PC-3 (cell line): ENCODE results near the gene HNRNPA1. TPM values are rescaled to one million over a fixed set of nuclear protein-coding genes. Genes with fewer than 3 reads are reported as not detected.
"Not testable (repeated sequence)": the region's sequence is repeated elsewhere in the genome, so short reads cannot be mapped to it uniquely, and the experiment has no call there.

Source experiments
- ATAC-seq: fragments of 200-7000 bp; cut with Tn5 transposase; 2 replicates; pipeline ENCODE4 v1.9.1; 2020; ENCODE audit warnings: mild to moderate bottlenecking, moderate library complexity
- BruUV-seq: library from RNA; stranded (reverse); fragments of 400-500 nt; replicated peaks from 2 replicates; lab custom pipeline; 2021; lab: Mats Ljungman, UMichigan
- CTCF ChIA-PET: fragments of 300-600 bp; sonication (Branson Sonifier 250); formaldehyde crosslinking; loops from one replicate; lab custom pipeline; 2022; ENCODE audit warnings: antibody characterized with exemption; lab: Charles Lee
- POLR2A ChIA-PET: fragments of 300-600 bp; sonication (Branson Sonifier 250); formaldehyde crosslinking; loops from one replicate; lab custom pipeline; 2022; ENCODE audit warnings: antibody characterized with exemption; ENCODE audit not compliant: unreplicated experiment; lab: Charles Lee
- DNase-seq: peaks from one replicate; pipeline ENCODE4 v3.0.0-alpha.2; 2015
- H2AFZ ChIP-seq: fragments of 300-600 bp; sonication (generic); 2 replicates; pipeline ENCODE4 v1.6.0; 2016; ENCODE audit warnings: antibody characterized with exemption, low read length
- H3F3A ChIP-seq: fragments of 300-600 bp; sonication (generic); one replicate; pipeline ENCODE4 v1.6.0; 2017; ENCODE audit warnings: antibody characterized with exemption, low read length, control low read depth, mild to moderate bottlenecking; ENCODE audit not compliant: unreplicated experiment
- H3K27ac ChIP-seq: fragments of 300-600 bp; sonication (generic); 2 replicates; pipeline ENCODE4 v1.5.1; 2016; ENCODE audit warnings: mild to moderate bottlenecking, low read length
- H3K27me3 ChIP-seq: fragments of 300-600 bp; sonication (generic); 2 replicates; pipeline ENCODE4 v1.6.1; 2016; ENCODE audit warnings: low read length, mixed read lengths
- H3K36me3 ChIP-seq: fragments of 300-600 bp; sonication (generic); 2 replicates; pipeline ENCODE4 v1.6.1; 2016; ENCODE audit warnings: low read depth, mixed run types, low read length, mixed read lengths
- H3K4me1 ChIP-seq: fragments of 300-600 bp; sonication (generic); 2 replicates; pipeline ENCODE4 v1.5.1; 2016; ENCODE audit warnings: low read length; ENCODE audit not compliant: insufficient read depth
- H3K4me2 ChIP-seq: fragments of 300-600 bp; sonication (generic); 2 replicates; pipeline ENCODE4 v1.6.0; 2016; ENCODE audit warnings: low read length
- H3K4me3 ChIP-seq: fragments of 300-600 bp; sonication (generic); 2 replicates; pipeline ENCODE4 v1.5.1; 2016; ENCODE audit warnings: mild to moderate bottlenecking, low read length, mixed read lengths
- H3K79me2 ChIP-seq: fragments of 300-600 bp; sonication (generic); 2 replicates; pipeline ENCODE4 v1.6.1; 2017; ENCODE audit warnings: low read length, mixed read lengths
- H3K9ac ChIP-seq: fragments of 300-600 bp; sonication (generic); 2 replicates; pipeline ENCODE4 v1.6.0; 2016; ENCODE audit warnings: mild to moderate bottlenecking, low read length
- H3K9me2 ChIP-seq: fragments of 300-600 bp; sonication (generic); replicated peaks from 2 replicates; pipeline ENCODE4 v1.6.1; 2016; ENCODE audit warnings: mixed run types, low read length, mixed read lengths
- H3K9me3 ChIP-seq: fragments of 300-600 bp; sonication (generic); 2 replicates; pipeline ENCODE4 v1.6.1; 2016; ENCODE audit warnings: low read length, mixed read lengths
- H4K20me1 ChIP-seq: fragments of 300-600 bp; sonication (generic); 2 replicates; pipeline ENCODE4 v1.6.1; 2016; ENCODE audit warnings: low read length, mixed read lengths
- EZH2 ChIP-seq: fragments of 300-600 bp; sonication (generic); IDR thresholded peaks from one replicate; pipeline ENCODE4 v1.6.1; 2017; ENCODE audit warnings: antibody characterized with exemption, mild to moderate bottlenecking, low read length; ENCODE audit not compliant: unreplicated experiment
- EZH2phosphoT487 ChIP-seq: fragments of 300-600 bp; sonication (generic); IDR thresholded peaks from 2 replicates; pipeline ENCODE4 v1.6.1; 2018; ENCODE audit warnings: mild to moderate bottlenecking, antibody characterized with exemption, low read length, borderline replicate concordance
- intact Hi-C: fragments of 100-400 bp; cut with micrococcal nuclease; formaldehyde crosslinking; loops from 2 replicates; pipeline ENCODE4 v1.9.0; 2023
- total RNA-seq: library from RNA; depleted of rRNA; stranded (reverse); fragments of >200 nt; gene quantifications from 2 replicates; pipeline ENCODE4 v1.2.3, GENCODE V29; 2014
- TF ChIP-seq, protein P1 (sequence below): fragments of 300-600 bp; sonication (generic); conservative IDR thresholded peaks from 2 replicates; pipeline ENCODE4 v1.5.1; 2017; ENCODE audit warnings: antibody characterized with exemption, low read depth, mild to moderate bottlenecking, low read length

The HNRNPA1 gene
- total RNA-seq, 1 experiment from 2014 or later, result 465 TPM

DNA sequence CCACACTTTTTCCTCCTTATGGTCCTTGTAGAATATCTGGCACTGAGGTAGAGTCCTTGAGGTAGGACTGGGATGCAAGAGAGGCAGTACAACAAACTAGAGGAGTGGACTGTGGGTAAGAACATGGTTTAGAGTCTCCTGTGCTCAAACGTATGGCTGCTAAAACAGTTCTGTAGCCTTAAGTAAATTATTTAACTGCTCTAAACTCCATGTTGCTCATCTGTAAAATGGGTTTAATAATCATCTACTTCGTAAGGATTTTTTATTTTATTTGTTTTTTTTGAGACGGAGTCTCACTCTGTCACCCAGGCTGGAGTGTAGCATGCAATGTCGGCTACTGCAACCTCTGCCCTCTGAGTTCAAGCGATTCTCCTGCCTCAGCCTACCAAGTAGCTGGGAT is 40.8 kb downstream of the HNRNPA1 start:
- CTCF ChIA-PET, result no interaction called here
- TF ChIP-seq EZH2phosphoT487, result no peak
- TF ChIP-seq, protein P1, sequence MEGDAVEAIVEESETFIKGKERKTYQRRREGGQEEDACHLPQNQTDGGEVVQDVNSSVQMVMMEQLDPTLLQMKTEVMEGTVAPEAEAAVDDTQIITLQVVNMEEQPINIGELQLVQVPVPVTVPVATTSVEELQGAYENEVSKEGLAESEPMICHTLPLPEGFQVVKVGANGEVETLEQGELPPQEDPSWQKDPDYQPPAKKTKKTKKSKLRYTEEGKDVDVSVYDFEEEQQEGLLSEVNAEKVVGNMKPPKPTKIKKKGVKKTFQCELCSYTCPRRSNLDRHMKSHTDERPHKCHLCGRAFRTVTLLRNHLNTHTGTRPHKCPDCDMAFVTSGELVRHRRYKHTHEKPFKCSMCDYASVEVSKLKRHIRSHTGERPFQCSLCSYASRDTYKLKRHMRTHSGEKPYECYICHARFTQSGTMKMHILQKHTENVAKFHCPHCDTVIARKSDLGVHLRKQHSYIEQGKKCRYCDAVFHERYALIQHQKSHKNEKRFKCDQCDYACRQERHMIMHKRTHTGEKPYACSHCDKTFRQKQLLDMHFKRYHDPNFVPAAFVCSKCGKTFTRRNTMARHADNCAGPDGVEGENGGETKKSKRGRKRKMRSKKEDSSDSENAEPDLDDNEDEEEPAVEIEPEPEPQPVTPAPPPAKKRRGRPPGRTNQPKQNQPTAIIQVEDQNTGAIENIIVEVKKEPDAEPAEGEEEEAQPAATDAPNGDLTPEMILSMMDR, result no peak
- no peak for TF ChIP-seq EZH2

DNA sequence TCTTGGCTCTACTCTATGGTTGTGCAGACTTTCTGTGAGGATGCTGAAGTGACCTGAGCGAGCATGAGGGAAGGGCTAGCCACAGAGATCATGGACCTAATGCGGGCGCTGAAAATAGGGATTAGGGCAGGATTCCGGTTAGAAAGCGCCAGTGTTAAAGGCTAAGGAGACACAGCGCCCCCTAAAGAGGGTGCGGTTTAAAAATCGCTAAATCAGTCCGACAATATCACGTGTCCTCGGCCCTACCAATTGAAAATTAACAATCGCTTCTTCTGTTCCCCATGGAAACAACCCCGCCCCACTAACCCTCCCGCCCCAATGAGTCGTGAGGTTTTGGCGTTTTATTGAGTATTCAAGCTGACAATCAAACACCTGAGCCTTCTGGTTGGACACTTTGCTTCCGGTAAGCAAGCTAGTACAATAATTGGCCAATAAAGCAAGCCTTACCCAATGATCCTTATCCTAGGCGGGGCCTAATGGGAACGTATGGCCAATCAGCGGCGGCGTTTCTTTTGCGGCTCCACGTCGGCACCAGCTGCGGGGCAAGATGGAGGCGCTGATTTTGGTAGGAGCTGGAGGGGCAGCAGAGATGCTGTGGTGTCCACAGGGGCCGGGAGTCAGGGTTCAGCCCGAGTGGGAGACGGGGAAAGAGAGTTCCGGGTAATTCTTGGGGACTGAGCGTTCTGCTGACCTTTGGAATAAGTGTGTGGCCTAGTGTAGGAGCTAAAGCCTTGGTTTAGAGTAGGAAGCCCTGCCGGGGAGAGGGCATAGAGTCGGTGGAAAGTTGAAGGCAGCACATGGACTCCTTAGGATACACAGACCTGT is 44.3 kb downstream of the HNRNPA1 start, which contains the start of gene COPZ1:
TSS of gene COPZ1 (plus strand) at position 515 of the 825 bp plus-strand sequence. CDS start at position 548, 33 bp downstream.
- peak; percentile 99 for DNase-seq
- H3K9ac ChIP-seq, result peak within 1 kb of the TSS; percentile 98
- POLR2A ChIA-PET, result interaction anchor here (0.5 to 1.4 kb wide), 8 partner anchors 12 to 937 kb away, joined by 3 to 40 read pairs (median 4); partner anchors contain the start of genes CBX5, HNRNPA1 and TARBP2
- peaks cover 44% of the 10 kb centered on the region for H3K79me2 ChIP-seq
- H4K20me1 ChIP-seq, result no peaks in the 10 kb centered on the region
- H3K36me3 ChIP-seq, result no peaks in the 10 kb centered on the region; the same call in 1 of the 2 replicates
- H3K9me2 ChIP-seq, result no peaks in the 10 kb centered on the region
- intact Hi-C loops, result loop anchor here (1.0 to 2.0 kb wide), 4 partner anchors 30 to 74 kb away; partner anchors contain the start of genes CBX5 and HNRNPA1
- CTCF ChIA-PET, result interaction anchor here (0.5 to 1.7 kb wide), 26 partner anchors 15 to 1897 kb away, joined by 3 to 16 read pairs (median 4); partner anchors contain the start of genes CBX5, HNRNPA1 and NFE2
- H2AFZ ChIP-seq, result peak within 1 kb of the TSS; percentile 96
- H3K4me2 ChIP-seq, result peak within 1 kb of the TSS; percentile 86
- TF ChIP-seq EZH2, result no peak
- TF ChIP-seq, protein P1, result peak; percentile 86
- peak within 1 kb of the TSS; percentile 78 for H3K4me3 ChIP-seq
- peak within 1 kb of the TSS; percentile 74 for H3K27ac ChIP-seq
- H3K27me3 ChIP-seq, result no peaks in the 10 kb centered on the region
- no TSS peak for BruUV-seq
- H3K4me1 ChIP-seq, result peaks cover 15% of the 10 kb centered on the region
- peak; percentile 96 for ATAC-seq
- H3K9me3 ChIP-seq, result no peaks in the 10 kb centered on the region
- no peaks in the 10 kb centered on the region for H3F3A ChIP-seq

More for the DNA sequence above, 40.8 kb downstream of the HNRNPA1 start:
- DNase-seq, result no peak
- Histone ChIP-seq H3K4me1 (peaks cover 6% of the 10 kb centered on the region), H3K36me3 (no peaks in the 10 kb centered on the region), H3K27ac (no peak overlapping the region), H3K9ac (no peak overlapping the region), H3K9me2 (no peaks in the 10 kb centered on the region), H3K27me3 (no peaks in the 10 kb centered on the region), H4K20me1 (no peaks in the 10 kb centered on the region), H2AFZ (no peak overlapping the region), H3K79me2 (peaks cover 12% of the 10 kb centered on the region), H3K9me3 (no peaks in the 10 kb centered on the region), H3K4me3 (no peak overlapping the region), H3K4me2 (no peak overlapping the region), H3F3A (no peaks in the 10 kb centered on the region)
- POLR2A ChIA-PET, result no interaction called here
- no peak for ATAC-seq
- intact Hi-C loops, result no loop called here
- no TSS peak for BruUV-seq

DNA sequence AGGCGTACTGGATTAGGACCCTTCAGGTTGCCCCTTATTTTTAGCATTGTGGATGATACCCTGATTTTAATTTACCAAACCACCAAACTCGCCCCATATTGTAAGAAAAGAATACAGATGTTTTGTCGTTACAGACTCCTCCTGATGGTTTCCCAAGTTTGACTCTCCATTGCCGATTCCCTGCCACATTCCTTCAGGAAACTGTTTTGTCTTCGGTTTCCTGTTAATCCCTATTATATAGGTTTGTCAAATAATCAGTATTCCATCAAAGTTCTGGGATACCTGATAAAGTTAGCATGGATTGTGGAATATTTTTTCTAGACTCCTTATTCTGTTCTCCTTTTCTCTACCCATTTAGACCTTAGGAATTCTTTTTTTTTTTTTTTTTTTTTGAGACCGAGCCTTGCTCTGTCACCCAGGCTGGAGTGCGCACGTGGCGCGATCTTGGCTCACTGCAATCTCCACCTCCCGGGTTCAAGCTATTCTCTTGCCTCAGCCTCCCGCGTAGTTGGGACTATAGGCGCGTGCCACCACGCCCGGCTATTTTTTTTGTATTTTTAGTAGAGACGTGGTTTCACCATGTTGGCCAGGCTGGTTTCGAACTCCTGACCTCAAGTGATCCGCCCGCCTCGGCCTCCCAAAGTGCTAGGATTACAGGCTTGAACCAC is 45.0 kb downstream of the HNRNPA1 start:
- intact Hi-C loops, result loop anchor here (2.0 kb wide), 1 partner anchor 31 kb away; no protein-coding TSS in a partner anchor
- Histone ChIP-seq H3K4me3 (peak overlapping the region; percentile 78), H3K79me2 (peaks cover 52% of the 10 kb centered on the region), H2AFZ (peak overlapping the region; percentile 68), H3K4me1 (peaks cover 22% of the 10 kb centered on the region), H3K4me2 (peak overlapping the region; percentile 86), H3K9ac (peak overlapping the region; percentile 98), H3K27ac (peak overlapping the region; percentile 74)
- not testable (repeated sequence) for H3K36me3 ChIP-seq, H3K9me2 ChIP-seq, H3K27me3 ChIP-seq, DNase-seq, H3F3A ChIP-seq, ATAC-seq, H3K9me3 ChIP-seq, H4K20me1 ChIP-seq
- ChIA-PET CTCF (interaction anchor here (0.5 to 1.7 kb wide), 27 partner anchors 15 to 1896 kb away, joined by 3 to 16 read pairs (median 4); partner anchors contain the start of genes CBX5, HNRNPA1 and NFE2), POLR2A (interaction anchor here (0.5 to 1.4 kb wide), 9 partner anchors 11 to 938 kb away, joined by 3 to 40 read pairs (median 5); partner anchors contain the start of genes CBX5, HNRNPA1 and TARBP2)
- BruUV-seq, result TSS peak; percentile 89
